ENCODE data around the gene NOP14. TPM values are rescaled to one million over a fixed set of nuclear protein-coding genes. Genes with fewer than 3 reads are reported as not detected.
A peak's percentile ranks its signal among the peaks of the same experiment; 100 is the strongest.

The NOP14 gene
- total RNA-seq, 4 donors from 2014 or later = 22.6 to 31.3 (median 24.7) TPM

GRCh38 chr4:2944586-2945526 lies 18.4 kb downstream of the NOP14 start:
- WGBS, 2 donors = 86 to 91% methylated on average over 17 to 21 of the region's 30 CpGs
- no peaks in the 10 kb centered on the region for H3K27me3 ChIP-seq
- H3K4me3 ChIP-seq = no peak overlapping the region
- peaks cover 57 to 100% (median 71%) of the 10 kb centered on the region in 3 donors for H3K36me3 ChIP-seq
- intact Hi-C loops (cut with DNase I) = no loop called here
- H3K4me1 ChIP-seq = peaks cover 0 to 13% (median 0%) of the 10 kb centered on the region in 3 donors
- TF ChIP-seq POLR2A (IDR thresholded peaks at IDR 0.05) = peak in 1 of 4 donors; percentile 19
- TF ChIP-seq, protein P1, sequence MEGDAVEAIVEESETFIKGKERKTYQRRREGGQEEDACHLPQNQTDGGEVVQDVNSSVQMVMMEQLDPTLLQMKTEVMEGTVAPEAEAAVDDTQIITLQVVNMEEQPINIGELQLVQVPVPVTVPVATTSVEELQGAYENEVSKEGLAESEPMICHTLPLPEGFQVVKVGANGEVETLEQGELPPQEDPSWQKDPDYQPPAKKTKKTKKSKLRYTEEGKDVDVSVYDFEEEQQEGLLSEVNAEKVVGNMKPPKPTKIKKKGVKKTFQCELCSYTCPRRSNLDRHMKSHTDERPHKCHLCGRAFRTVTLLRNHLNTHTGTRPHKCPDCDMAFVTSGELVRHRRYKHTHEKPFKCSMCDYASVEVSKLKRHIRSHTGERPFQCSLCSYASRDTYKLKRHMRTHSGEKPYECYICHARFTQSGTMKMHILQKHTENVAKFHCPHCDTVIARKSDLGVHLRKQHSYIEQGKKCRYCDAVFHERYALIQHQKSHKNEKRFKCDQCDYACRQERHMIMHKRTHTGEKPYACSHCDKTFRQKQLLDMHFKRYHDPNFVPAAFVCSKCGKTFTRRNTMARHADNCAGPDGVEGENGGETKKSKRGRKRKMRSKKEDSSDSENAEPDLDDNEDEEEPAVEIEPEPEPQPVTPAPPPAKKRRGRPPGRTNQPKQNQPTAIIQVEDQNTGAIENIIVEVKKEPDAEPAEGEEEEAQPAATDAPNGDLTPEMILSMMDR (IDR thresholded peaks at IDR 0.05) = no peak
- H3K27ac ChIP-seq = peak overlapping the region in 1 of 4 donors; percentile 7
- H3K9me3 ChIP-seq = no peaks in the 10 kb centered on the region
- no peak for DNase-seq

DNA sequence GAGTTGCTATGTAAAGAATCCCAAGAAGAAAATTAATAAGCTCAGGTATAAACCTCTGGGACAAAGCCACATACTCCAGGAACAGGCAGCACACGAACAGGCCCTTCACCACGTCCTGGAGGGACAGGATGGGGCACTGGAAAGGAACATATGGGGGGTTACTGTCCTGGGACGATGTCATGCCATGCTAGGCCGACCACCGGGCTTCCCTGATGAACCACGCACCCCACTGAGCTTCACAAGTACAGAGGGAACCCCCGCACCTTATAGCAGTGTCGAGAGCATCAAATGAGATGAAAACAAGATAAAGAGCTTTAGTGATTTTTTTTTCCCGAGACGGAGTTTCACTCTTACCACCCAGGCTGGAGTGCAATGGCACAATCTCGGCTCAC lies 19.1 kb downstream of the NOP14 start:
- Histone ChIP-seq H3K4me3 (no peak overlapping the region), H3K27me3 (no peaks in the 10 kb centered on the region)
- DNase-seq = no peak

GRCh38 chr4:2943364-2944090 lies 19.7 kb downstream of the NOP14 start:
- WGBS, 2 donors = 92 to 94% methylated on average over 19 to 20 of the region's 20 CpGs
- no peak for DNase-seq
- TF ChIP-seq POLR2A (IDR thresholded peaks at IDR 0.05) = no peak
- TF ChIP-seq, protein P1 (IDR thresholded peaks at IDR 0.05) = no peak
- peaks cover 0 to 21% (median 0%) of the 10 kb centered on the region in 3 donors for H3K4me1 ChIP-seq
- H3K4me3 ChIP-seq = no peak overlapping the region
- no peaks in the 10 kb centered on the region for H3K27me3 ChIP-seq
- H3K9me3 ChIP-seq = no peaks in the 10 kb centered on the region
- intact Hi-C loops (cut with DNase I) = no loop called here
- H3K36me3 ChIP-seq = peaks cover 60 to 100% (median 73%) of the 10 kb centered on the region in 3 donors
- H3K27ac ChIP-seq = peak overlapping the region in 1 of 4 donors; percentile 60

More for the DNA sequence above, 19.1 kb downstream of the NOP14 start:
- H3K4me1 ChIP-seq = peaks cover 0 to 21% (median 0%) of the 10 kb centered on the region in 3 donors
- TF ChIP-seq, protein P1 (IDR thresholded peaks at IDR 0.05) = no peak
- TF ChIP-seq POLR2A (IDR thresholded peaks at IDR 0.05) = no peak
- H3K27ac ChIP-seq = no peak overlapping the region
- intact Hi-C loops (cut with DNase I) = no loop called here
- H3K36me3 ChIP-seq = peaks cover 58 to 100% (median 69%) of the 10 kb centered on the region in 3 donors
- 88 to 93% methylated on average over 9 to 11 of the region's 11 CpGs for WGBS, 2 donors
- no peaks in the 10 kb centered on the region for H3K9me3 ChIP-seq

DNA sequence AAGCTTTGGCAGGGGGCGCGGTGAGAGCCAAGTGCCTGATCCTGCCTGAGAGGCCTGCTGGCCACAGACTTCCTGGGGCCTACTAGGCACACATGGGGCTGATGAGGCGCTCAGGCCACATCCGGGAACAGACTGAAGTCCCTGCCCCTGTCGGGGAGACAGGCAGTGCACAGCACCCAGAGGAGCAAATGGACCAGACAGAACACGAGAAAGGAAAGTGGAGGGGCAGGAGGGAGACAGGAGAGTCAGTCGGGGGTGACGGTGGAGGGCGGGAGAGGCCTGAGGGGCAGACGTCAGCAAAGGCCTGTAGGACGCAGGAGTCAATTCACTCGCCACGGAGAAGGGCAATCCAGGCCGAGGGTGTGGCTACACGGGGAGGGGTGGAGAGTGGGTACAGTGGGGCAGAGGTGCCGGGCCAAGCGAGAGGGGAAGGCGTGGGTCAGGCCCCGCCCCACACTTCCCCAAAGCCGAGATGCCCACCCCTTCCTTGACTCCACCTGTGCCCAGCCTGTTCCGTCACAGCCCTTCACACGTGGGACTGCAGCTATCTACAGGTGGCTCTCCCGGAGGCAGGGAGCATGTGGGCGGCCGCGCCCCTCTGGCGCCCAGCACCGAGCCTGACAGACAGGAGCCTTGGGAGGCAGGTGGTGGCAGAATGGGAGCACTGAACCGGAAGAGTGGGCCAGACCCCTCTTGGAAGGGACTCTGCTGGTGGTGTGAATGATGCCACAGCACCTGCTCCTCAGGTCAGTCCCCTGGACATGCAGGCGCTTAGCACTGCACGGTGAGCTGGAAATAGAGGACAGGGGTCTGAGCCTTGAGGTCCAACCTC lies 20.5 kb downstream of the NOP14 start:
- H3K4me1 ChIP-seq = peaks cover 0 to 27% (median under 1%) of the 10 kb centered on the region in 3 donors
- H3K9me3 ChIP-seq = no peaks in the 10 kb centered on the region
- WGBS, 2 donors = 47 to 66% methylated on average over 12 to 14 of the region's 31 CpGs
- H3K4me3 ChIP-seq = no peak overlapping the region
- peak overlapping the region in 3 of 4 donors; percentile 26 to 60 (median 32) for H3K27ac ChIP-seq
- H3K27me3 ChIP-seq = no peaks in the 10 kb centered on the region
- no peak for DNase-seq
- intact Hi-C loops (cut with DNase I) = no loop called here
- TF ChIP-seq, protein P1 (IDR thresholded peaks at IDR 0.05) = no peak
- no peak for TF ChIP-seq POLR2A (IDR thresholded peaks at IDR 0.05)
- peaks cover 56 to 100% (median 70%) of the 10 kb centered on the region in 3 donors for H3K36me3 ChIP-seq
